Measurements from ENCODE around the gene SYNGR3.
A peak's percentile ranks its signal among the peaks of the same experiment; 100 is the strongest.

SYNGR3 gene

GRCh38 chr16:2001456-2002355 is 11.9 kb downstream of the SYNGR3 start:
- peaks cover 80% of the 10 kb centered on the region for H3K36me3 ChIP-seq

GRCh38 chr16:2002406-2003230 is 12.8 kb downstream of the SYNGR3 start:
- DNase-seq = no peak
- H3K36me3 ChIP-seq = peaks cover 76% of the 10 kb centered on the region
- H3K27ac ChIP-seq = peak overlapping the region; percentile 60

More at GRCh38 chr16:2001456-2002355, 11.9 kb downstream of the SYNGR3 start:
- Histone ChIP-seq H3K27me3 (ENCODE audit: insufficient read depth, low read depth, severe bottlenecking) (no peaks in the 10 kb centered on the region), H3K9me3 (ENCODE audit: severe bottlenecking) (no peaks in the 10 kb centered on the region), H3K4me3 (ENCODE audit: low read depth, low read length) (no peak overlapping the region), H3K27ac (no peak overlapping the region)
- DNase-seq = no peak
- no peak for TF ChIP-seq CTCF (IDR thresholded peaks at IDR 0.05; ENCODE audit: low read depth, low read length)

GRCh38 chr16:2003231-2003826 is 13.6 kb downstream of the SYNGR3 start:
- no peaks in the 10 kb centered on the region for H3K9me3 ChIP-seq (ENCODE audit: severe bottlenecking)
- DNase-seq = no peak
- peak overlapping the region; percentile 60 for H3K27ac ChIP-seq
- TF ChIP-seq CTCF (IDR thresholded peaks at IDR 0.05; ENCODE audit: low read depth, low read length) = no peak
- H3K4me3 ChIP-seq (ENCODE audit: low read depth, low read length) = no peak overlapping the region
- H3K36me3 ChIP-seq = peaks cover 82% of the 10 kb centered on the region
- H3K27me3 ChIP-seq (ENCODE audit: insufficient read depth, low read depth, severe bottlenecking) = no peaks in the 10 kb centered on the region

More at GRCh38 chr16:2002406-2003230, 12.8 kb downstream of the SYNGR3 start:
- H3K9me3 ChIP-seq (ENCODE audit: severe bottlenecking) = no peaks in the 10 kb centered on the region
- no peak overlapping the region for H3K4me3 ChIP-seq (ENCODE audit: low read depth, low read length)
- TF ChIP-seq CTCF (IDR thresholded peaks at IDR 0.05; ENCODE audit: low read depth, low read length) = no peak
- H3K27me3 ChIP-seq (ENCODE audit: insufficient read depth, low read depth, severe bottlenecking) = no peaks in the 10 kb centered on the region

GRCh38 chr16:2003827-2004641 is 14.3 kb downstream of the SYNGR3 start:
- DNase-seq = peak; percentile 98
- no peaks in the 10 kb centered on the region for H3K27me3 ChIP-seq (ENCODE audit: insufficient read depth, low read depth, severe bottlenecking)
- peaks cover 83% of the 10 kb centered on the region for H3K36me3 ChIP-seq

More at GRCh38 chr16:2003827-2004641, 14.3 kb downstream of the SYNGR3 start:
- Histone ChIP-seq H3K27ac (peak overlapping the region; percentile 80), H3K9me3 (ENCODE audit: severe bottlenecking) (no peaks in the 10 kb centered on the region), H3K4me3 (ENCODE audit: low read depth, low read length) (0 out of 2 replicates have a peak overlapping the region, but pooled peaks have one; percentile 6)
- TF ChIP-seq CTCF (IDR thresholded peaks at IDR 0.05; ENCODE audit: low read depth, low read length) = peak; percentile 97

Measured in WERI-Rb-1 (cell line).